B cell (primary cell): ENCODE data around the gene TCF15.

Source experiments
- EZH2 ChIP-seq: IDR thresholded peaks from 2 replicates; pipeline ENCODE4 v1.6.1; 2012; ENCODE audit warnings: borderline replicate concordance, low read depth, mild to moderate bottlenecking, moderate library complexity, low read length; ENCODE audit not compliant: insufficient read depth, poor library complexity, severe bottlenecking
- TF ChIP-seq, protein P1 (sequence below): fragments of 200-600 bp; IDR thresholded peaks from one replicate; pipeline ENCODE4 v1.8.0; 2022; ENCODE audit warnings: antibody characterized with exemption, mild to moderate bottlenecking

DNA sequence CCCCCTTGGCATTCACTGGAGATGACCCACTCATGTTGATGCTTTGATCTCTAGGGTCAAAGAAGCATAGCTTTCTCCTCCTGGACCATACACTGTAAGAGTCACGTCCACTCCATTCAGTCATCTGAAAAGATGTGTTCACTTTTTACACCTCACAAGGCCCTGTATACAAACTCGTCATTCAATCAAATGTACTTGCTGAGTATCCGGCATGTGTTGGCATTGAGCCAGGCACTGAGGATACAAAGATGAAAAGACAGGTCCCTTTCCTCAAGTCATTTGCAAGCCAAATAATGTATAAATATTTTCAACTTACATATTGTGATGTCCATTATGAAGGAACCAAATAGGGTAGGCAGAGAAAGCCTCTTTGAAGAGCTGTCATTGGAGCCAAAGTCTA lies 34.0 kb downstream of the TCF15 start:
- TF ChIP-seq, protein P1, sequence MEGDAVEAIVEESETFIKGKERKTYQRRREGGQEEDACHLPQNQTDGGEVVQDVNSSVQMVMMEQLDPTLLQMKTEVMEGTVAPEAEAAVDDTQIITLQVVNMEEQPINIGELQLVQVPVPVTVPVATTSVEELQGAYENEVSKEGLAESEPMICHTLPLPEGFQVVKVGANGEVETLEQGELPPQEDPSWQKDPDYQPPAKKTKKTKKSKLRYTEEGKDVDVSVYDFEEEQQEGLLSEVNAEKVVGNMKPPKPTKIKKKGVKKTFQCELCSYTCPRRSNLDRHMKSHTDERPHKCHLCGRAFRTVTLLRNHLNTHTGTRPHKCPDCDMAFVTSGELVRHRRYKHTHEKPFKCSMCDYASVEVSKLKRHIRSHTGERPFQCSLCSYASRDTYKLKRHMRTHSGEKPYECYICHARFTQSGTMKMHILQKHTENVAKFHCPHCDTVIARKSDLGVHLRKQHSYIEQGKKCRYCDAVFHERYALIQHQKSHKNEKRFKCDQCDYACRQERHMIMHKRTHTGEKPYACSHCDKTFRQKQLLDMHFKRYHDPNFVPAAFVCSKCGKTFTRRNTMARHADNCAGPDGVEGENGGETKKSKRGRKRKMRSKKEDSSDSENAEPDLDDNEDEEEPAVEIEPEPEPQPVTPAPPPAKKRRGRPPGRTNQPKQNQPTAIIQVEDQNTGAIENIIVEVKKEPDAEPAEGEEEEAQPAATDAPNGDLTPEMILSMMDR, result no peak
- no peak for TF ChIP-seq EZH2
